Activated gamma-delta T cell (primary cell): ENCODE results near the gene PHACTR4.
"Not testable (repeated sequence)": the region's sequence is repeated elsewhere in the genome, so short reads cannot be mapped to it uniquely, and the experiment has no call there.

Experiments used
- DNase-seq: peaks from one replicate; lab custom pipeline; 2025; lab: John Stamatoyannopoulos, UW

PHACTR4 gene

GRCh38 chr1:28371010-28371377 is 1.5 kb downstream of the PHACTR4 start:
- DNase-seq = no peak

DNA sequence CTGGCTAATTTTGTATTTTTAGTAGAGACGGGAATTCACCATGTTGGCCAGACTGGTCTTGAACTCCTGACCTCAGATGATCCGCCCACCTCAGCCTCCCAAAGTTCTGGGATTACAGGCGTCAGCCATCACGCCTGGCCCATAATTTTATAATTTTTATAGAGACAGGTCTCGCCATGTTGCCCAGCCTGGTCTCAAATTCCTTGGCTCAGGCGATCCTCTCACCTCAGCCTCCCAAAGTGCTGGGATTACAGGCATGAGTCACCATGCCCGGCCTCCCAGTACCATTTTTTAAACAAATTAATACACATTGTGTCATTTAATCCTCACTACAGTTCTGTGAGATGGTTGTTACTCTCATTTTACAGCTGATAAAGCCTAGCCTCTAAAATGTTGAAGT is 3.9 kb downstream of the PHACTR4 start:
- not testable (repeated sequence) for DNase-seq

- no peak for DNase-seq
These were observed 4.8 kb downstream of the PHACTR4 start for GRCh38 chr1:28374297-28374696.

DNA sequence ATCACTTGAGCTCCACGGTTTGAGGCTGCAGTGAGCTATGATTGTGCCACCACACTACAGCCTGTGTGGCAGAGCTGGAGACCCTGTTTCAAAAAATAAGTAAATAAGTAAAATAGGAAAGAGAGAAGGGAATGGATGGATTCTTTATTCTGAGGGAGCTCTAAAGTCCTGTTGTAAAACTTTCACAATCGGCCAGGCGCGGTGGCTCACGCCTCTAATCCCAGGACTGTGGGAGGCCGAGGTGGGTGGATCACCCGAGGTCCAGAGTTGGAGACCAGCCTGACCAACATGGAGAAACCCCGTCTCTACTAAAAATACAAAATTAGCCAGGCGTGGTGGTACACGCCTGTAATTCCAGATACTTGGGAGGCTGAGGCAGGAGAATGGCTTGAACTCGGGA is 6.1 kb downstream of the PHACTR4 start:
- not testable (repeated sequence) for DNase-seq

DNA sequence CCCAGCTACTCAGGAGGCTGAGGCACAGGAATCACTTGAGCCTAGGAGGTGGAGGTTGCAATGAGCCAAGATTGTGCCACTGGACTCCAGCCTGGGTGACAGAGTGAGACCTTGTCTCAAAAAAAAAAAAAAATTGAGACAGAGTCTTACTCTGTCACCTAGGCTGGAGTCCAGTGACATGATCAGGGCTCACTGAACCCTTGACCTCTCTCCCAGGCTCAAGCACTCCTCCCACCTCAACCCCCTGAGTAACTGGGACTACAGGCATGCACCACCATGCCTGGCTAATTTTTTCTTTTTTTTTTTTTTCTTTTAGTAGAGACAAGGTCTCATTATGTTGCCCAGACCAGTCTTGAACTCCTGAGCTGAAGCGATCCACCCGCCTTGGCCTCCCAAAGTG is 6.7 kb downstream of the PHACTR4 start:
- DNase-seq = not testable (repeated sequence)

DNA sequence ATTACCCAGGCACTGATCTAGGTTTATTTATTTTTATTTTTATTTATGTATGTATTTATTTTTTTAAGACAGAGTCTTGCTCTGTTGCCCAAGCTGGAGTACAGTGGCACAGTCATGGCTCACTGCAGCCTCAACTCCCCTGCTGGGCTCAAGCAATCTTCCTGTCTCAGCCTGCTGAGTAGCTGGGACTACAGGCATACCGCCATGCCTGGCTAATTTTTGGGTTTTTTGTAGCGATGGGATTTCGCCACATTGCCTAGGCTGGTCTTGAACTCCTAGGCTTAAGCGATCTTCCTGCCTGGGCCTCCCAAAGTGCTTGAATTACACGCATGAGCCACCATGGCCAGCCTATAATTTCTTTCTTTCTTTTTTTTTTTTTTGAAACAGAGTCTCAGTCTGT is 9.4 kb downstream of the PHACTR4 start:
- no peak for DNase-seq

GRCh38 chr1:28380394-28380793 is 10.9 kb downstream of the PHACTR4 start:
- no peak for DNase-seq

- DNase-seq = not testable (repeated sequence)
These were observed 14.2 kb downstream of the PHACTR4 start for GRCh38 chr1:28383785-28384184.

- no peak for DNase-seq
These were observed 22.6 kb downstream of the PHACTR4 start for GRCh38 chr1:28392027-28392652.

GRCh38 chr1:28394136-28394535 is 24.6 kb downstream of the PHACTR4 start:
- no peak for DNase-seq

GRCh38 chr1:28395181-28395580 is 25.6 kb downstream of the PHACTR4 start:
- no peak for DNase-seq

GRCh38 chr1:28401760-28402159 is 32.2 kb downstream of the PHACTR4 start:
- DNase-seq = no peak

- DNase-seq = no peak
These were observed 39.5 kb downstream of the PHACTR4 start for GRCh38 chr1:28409090-28409489.

GRCh38 chr1:28411656-28412055 is 42.1 kb downstream of the PHACTR4 start:
- no peak for DNase-seq

- DNase-seq = no peak
These were observed 43.2 kb downstream of the PHACTR4 start for GRCh38 chr1:28412731-28413130.

- no peak for DNase-seq
These were observed 47.1 kb downstream of the PHACTR4 start for GRCh38 chr1:28416509-28417194.

GRCh38 chr1:28417441-28417922 is 47.9 kb downstream of the PHACTR4 start:
- no peak for DNase-seq

DNA sequence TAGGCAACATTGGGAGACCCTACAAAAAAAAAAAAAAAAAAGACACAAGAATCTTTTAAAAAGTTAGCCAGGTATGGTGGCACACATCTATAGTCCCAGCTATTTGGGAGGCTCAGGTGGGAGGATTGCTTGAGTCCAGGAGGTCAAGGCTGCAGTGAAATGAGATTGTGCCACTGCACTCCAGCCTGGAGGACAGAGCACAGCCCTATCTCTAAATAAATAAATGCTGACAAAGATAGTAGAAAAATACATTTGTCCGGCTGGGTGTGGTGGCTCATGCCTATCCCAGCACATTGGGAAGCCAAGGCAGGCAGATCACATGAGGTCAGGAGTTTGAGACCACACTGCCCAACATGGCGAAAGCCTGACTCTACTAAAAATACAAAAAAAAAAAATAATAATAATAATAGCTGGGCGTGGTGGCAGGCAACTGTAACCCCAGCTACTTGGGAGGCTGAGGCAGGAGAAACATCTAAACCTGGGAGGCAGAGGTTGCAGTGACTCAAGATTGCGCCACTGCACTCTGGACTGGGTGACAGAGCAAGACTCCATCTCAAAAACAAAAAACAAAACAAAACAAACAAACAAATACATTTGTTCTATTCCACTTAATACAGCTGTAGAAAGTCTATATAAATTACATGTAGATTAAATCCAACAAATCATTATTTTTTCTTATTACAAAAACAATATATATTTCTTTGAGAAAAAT is 48.5 kb downstream of the PHACTR4 start:
- DNase-seq = no peak

- no peak for DNase-seq
These were observed 52.2 kb downstream of the PHACTR4 start for GRCh38 chr1:28421744-28422143.

DNA sequence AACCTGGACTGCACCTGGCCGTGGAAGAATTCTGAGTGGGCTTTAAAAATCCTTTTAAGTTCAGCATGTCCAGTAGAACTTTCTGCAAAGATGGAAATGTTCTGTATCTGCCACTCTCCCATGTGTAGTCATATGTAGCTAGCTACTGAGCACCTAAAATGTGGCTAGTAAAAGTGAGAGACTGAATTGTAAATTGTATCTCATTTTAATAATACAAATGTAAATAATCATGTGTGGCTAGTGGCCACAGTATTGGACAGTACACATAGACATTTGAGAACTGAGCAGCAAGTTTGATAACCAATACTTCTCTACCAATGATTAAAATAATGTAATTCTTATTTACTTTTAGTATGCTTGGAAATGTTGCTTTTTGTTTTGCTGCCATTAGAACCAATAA is 57.3 kb downstream of the PHACTR4 start:
- DNase-seq = no peak

DNA sequence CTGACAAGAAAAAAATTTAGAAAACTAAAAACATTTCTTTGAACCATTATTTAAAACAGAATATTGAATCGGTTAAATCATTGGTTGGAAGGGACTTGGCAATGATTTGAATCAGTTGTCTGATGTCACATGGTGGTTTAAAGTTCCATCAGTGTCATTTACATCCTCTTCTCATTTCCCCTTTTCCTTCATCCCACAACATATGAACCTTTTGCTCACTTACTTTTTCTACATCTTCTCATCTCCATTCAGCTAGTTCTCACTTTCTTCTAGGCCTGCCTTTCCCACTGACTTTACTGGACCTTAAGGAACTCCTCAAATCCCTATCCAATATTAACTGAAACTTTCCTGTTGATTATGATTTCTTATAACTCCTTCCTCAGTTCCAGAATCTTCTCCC is 58.5 kb downstream of the PHACTR4 start:
- DNase-seq = no peak

DNA sequence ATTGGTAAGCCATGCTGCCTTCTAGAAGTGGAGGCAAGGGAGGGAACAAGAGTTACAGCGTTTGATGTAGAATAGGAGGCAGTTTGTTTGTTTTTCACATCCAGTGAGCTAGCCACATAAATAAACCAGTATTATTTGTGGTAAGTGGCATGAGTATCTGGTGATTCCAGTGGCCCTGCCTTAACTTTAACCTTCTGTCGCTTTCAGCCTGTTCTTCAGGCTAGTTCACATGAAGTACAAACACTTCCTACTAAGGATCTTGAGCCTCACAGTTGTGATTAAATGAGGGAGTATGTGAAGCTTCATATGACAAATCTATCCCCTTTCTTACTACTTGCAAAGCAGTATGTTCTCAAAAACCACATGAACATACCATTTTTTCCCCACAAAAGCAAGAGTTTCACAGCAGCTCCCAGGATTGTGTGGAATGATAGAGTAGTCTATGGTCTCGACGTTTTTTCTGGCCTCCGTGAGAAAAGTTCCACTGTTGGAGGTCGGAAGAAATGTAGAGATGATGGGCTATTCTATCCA is 59.5 kb downstream of the PHACTR4 start:
- DNase-seq = no peak
